PC-9 (cell line): Measurements from ENCODE around the gene P2RX7.

ENCODE experiments used
- CTCF ChIP-seq: fragments of 200-600 bp; sonication (generic); conservative IDR thresholded peaks from 2 replicates; pipeline ENCODE4 v1.6.1; 2017; ENCODE audit warnings: mixed run types, antibody characterized with exemption, mild to moderate bottlenecking, moderate library complexity
- EZH2 ChIP-seq: fragments of 200-600 bp; sonication (generic); IDR thresholded peaks from 2 replicates; pipeline ENCODE4 v1.8.0; 2017; ENCODE audit warnings: antibody characterized with exemption, low read depth

- no peak for TF ChIP-seq CTCF
- TF ChIP-seq EZH2 = no peak
Measured at GRCh38 chr12:121154793-121155375, 22.2 kb downstream of the P2RX7 start.
